Liver (tissue), 3 donors: Measurements from ENCODE around the gene KLRC2.

ENCODE experiments used
- GABPA ChIP-seq, 2 donors: IDR thresholded peaks in 1 of 2; conservative IDR thresholded peaks in 1 of 2; 2 replicates each; pipeline ENCODE4 v1.6.1; 2016; ENCODE audit warnings: antibody characterized with exemption in 2 of 2, mild to moderate bottlenecking in 1 of 2, moderate library complexity in 1 of 2
- HNF4G ChIP-seq: IDR thresholded peaks from 2 replicates; pipeline ENCODE4 v1.6.1; 2016; ENCODE audit warnings: antibody characterized with exemption
- RAD21 ChIP-seq, 2 donors: IDR thresholded peaks; 2 replicates each; pipeline ENCODE4 v1.6.1; 2016; ENCODE audit warnings: antibody characterized with exemption in 2 of 2, mild to moderate bottlenecking in 2 of 2
- SP1 ChIP-seq: IDR thresholded peaks from 2 replicates; pipeline ENCODE4 v1.6.1; 2018; ENCODE audit warnings: antibody characterized with exemption, mild to moderate bottlenecking
- TAF1 ChIP-seq: conservative IDR thresholded peaks from 2 replicates; pipeline ENCODE4 v1.6.1; 2016; ENCODE audit warnings: antibody characterized with exemption, mild to moderate bottlenecking
- TF ChIP-seq, protein P1 (sequence below): fragments of 150-350 bp; IDR thresholded peaks from 2 replicates; pipeline ENCODE4 v1.5.1; 2017; ENCODE audit warnings: improper control_type of control experiment, low read depth, low read length; ENCODE audit not compliant: missing input control
- TF ChIP-seq, protein P2 (sequence below): IDR thresholded peaks from 2 replicates; pipeline ENCODE4 v1.6.1; 2016; ENCODE audit warnings: antibody characterized with exemption, mild to moderate bottlenecking
- TF ChIP-seq, protein P3 (sequence below): IDR thresholded peaks from 2 replicates; pipeline ENCODE4 v1.6.1; 2016; ENCODE audit warnings: antibody characterized with exemption
- donor health status: healthy.
- donor health status: healthy.

DNA sequence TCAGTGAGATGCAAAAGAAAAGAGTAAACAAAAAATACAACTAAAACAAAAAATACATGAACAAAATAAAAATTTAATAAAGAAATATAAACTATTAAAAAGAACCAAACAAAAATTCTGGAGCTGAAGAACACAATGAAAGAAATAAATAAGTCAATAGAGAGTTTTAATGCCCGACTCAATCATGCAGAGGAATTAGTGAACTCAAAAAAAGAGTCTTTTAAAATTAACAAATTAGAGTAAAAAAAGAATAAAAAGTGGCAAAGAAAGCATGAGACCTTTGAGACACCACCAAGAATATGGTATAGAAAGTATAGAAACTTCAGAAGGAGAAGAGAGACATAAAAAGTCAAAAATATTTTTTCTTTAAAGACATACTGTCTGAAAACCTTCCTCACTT lies 20.0 kb upstream of the KLRC2 start:
- TF ChIP-seq, protein P1, sequence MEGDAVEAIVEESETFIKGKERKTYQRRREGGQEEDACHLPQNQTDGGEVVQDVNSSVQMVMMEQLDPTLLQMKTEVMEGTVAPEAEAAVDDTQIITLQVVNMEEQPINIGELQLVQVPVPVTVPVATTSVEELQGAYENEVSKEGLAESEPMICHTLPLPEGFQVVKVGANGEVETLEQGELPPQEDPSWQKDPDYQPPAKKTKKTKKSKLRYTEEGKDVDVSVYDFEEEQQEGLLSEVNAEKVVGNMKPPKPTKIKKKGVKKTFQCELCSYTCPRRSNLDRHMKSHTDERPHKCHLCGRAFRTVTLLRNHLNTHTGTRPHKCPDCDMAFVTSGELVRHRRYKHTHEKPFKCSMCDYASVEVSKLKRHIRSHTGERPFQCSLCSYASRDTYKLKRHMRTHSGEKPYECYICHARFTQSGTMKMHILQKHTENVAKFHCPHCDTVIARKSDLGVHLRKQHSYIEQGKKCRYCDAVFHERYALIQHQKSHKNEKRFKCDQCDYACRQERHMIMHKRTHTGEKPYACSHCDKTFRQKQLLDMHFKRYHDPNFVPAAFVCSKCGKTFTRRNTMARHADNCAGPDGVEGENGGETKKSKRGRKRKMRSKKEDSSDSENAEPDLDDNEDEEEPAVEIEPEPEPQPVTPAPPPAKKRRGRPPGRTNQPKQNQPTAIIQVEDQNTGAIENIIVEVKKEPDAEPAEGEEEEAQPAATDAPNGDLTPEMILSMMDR: no peak
- TF ChIP-seq TAF1: no peak
- no peak for TF ChIP-seq GABPA (IDR thresholded peaks at IDR 0.05 in 1 of 2, conservative IDR thresholded peaks at IDR 0.05 in 1 of 2)
- no peak for TF ChIP-seq HNF4G
- TF ChIP-seq, protein P2, sequence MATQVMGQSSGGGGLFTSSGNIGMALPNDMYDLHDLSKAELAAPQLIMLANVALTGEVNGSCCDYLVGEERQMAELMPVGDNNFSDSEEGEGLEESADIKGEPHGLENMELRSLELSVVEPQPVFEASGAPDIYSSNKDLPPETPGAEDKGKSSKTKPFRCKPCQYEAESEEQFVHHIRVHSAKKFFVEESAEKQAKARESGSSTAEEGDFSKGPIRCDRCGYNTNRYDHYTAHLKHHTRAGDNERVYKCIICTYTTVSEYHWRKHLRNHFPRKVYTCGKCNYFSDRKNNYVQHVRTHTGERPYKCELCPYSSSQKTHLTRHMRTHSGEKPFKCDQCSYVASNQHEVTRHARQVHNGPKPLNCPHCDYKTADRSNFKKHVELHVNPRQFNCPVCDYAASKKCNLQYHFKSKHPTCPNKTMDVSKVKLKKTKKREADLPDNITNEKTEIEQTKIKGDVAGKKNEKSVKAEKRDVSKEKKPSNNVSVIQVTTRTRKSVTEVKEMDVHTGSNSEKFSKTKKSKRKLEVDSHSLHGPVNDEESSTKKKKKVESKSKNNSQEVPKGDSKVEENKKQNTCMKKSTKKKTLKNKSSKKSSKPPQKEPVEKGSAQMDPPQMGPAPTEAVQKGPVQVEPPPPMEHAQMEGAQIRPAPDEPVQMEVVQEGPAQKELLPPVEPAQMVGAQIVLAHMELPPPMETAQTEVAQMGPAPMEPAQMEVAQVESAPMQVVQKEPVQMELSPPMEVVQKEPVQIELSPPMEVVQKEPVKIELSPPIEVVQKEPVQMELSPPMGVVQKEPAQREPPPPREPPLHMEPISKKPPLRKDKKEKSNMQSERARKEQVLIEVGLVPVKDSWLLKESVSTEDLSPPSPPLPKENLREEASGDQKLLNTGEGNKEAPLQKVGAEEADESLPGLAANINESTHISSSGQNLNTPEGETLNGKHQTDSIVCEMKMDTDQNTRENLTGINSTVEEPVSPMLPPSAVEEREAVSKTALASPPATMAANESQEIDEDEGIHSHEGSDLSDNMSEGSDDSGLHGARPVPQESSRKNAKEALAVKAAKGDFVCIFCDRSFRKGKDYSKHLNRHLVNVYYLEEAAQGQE: no peak
- no peak for TF ChIP-seq SP1
- TF ChIP-seq RAD21 (IDR thresholded peaks at IDR 0.05): no peak
- TF ChIP-seq, protein P3, sequence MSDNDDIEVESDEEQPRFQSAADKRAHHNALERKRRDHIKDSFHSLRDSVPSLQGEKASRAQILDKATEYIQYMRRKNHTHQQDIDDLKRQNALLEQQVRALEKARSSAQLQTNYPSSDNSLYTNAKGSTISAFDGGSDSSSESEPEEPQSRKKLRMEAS: no peak
